GM19397 (cell line): ENCODE data around the gene WIPI1.

Source experiments
- ATAC-seq: cut with Tn5 transposase; IDR thresholded peaks from one replicate; pipeline ENCODE4 v1.9.1; 2021; ENCODE audit warnings: mild to moderate bottlenecking, moderate library complexity; ENCODE audit not compliant: unreplicated experiment

The WIPI1 gene

DNA sequence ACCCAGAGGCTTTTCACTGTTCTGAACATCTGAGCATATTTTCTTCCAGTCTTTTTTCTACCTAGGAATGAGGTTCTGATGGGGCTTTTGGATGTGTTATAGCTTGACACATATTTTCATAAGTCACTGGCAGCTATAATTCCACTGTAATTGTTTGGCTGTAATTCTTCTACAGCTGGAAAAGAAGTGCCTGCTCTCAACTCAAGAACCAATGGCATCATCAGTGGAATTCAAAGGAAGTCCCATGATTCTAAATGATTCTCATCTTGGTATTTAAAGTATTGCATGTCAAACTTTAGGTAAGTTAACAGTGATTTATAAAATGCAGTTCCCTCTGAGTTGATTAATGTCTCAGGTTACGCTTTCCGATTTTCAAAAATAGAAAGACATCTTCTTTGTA lies 16.8 kb downstream of the WIPI1 start:
- no peak for ATAC-seq

DNA sequence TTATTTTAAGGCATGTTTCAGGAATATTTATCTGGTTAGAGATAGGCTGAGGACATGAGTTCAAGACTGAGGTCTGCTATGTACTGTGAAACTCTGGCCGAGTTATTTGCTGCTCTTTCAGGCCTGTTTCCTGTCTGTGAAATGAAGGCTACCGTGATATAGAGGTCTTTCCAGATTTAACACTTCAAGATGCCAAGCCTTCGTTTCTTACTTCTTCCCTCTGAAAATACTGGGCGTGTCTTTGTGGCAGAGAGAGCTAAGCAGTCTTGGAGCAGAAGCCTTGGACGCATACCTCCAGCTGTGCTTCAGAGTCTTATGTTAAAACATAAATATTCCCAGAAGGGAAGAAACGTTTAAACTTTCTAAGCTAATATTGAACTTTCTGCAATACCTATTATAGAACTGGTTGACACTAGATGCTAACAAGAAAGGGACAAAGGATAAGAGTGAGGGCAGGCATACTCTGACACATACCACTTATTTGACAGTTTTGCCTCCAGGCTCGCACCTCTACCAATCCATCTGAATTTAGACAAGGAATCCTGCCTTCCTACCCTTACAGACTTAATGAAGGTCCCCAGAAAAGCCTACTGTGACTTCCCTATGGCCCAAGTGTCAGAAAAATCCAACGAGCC lies 17.5 kb downstream of the WIPI1 start:
- ATAC-seq = no peak

DNA sequence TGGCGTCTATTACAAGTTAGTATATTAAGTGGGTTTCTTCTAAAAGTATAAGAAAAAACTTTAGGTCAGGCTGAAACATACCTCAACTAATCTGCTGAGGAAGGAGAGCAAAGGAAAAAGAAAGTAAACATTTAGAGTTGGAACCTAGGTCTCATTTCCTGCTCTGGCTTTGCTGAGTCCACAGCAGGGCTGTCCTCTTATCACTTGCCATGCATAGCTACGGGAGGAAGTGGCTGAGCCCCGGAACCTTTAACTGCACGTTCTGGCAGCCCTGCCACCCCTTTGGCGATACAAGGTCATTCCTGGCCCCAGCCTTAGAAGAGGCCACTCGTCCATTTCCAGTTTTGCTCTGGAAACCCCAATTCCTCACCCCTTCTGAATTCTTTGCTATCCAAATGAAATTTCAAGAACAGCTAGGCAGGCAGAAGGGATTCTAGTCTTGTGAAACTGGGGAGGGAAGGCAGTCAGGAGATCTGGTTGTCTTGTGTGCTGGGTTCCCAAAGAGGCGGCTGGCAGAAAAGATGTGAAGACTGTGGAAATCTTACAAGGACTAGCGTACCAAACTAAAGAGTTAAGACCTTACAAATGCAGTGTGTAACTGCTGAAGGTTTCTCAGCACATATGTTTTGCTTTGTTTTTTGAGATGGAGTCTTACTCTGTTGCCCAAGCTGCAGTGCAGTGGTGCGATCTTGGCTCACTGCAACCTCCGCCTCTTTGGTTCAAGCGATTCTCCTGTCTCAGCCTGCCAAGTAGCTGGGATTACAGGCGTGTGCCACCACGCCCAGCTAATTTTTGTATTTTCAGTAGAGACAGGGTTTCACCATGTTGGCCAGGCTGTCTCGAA lies 19.1 kb downstream of the WIPI1 start:
- peak; percentile 74 for ATAC-seq

DNA sequence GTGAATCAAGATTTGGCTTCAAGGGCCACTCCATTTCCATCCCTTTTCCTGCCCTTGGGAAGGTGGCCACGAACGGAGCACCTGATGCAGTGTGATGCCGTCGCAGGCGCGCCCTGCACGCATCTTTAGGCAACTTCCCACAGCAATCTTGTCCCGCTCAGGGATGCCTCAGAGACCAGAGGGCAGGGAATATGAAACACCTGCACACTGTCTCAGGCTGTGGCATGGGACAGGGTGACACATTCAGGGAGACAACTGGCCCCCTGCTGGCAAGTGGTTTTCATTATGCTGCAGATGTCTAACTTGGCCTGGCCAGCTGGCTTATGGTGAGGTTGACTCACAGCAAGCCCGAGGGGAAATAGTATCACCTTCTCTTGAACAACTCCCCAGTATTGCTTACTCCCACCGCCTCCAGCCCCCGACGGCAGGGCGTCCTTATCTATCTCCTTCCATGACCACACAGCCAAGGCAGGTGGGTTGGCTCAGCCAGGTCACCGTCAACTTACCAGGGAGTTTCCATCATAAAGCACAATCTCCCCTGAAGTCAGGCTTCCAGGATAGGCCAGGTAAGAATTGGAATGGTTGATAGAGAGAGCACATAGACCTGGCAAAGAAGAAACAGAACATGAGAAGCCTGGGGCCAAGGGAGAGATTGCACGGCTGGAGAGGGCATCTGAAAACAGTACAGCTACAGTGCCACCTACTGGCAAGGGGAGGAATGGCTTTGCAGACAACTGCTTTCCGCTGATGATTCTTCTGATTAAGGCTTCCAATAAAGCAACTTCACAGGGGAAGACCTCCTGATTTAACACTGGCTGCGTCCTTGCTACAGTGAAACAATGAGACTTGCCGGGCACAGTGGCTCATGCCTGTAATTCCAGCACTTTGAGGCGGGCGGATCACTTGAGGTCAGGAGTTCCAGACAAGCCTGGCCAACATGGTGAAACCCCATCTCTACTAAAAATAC lies 21.1 kb downstream of the WIPI1 start:
- peak; percentile 52 for ATAC-seq

DNA sequence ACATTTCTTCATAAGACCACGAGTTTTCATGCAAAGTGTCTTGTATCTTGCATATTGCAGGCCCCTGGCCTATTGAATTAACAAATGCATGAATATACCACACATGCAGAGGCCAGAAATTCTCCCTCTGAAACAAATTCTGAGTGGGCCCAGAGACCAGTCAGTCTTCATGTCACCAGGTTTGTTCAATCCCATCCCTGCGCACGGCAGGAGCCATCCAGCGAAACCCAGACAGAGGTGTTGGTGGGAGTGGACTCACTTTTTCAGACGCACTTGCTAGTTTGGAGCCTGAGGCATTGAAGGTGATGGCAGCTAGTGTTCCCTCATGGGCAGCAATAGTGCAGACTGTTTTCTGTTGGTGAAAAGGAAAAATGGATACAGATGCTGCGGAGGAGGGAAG lies 21.9 kb downstream of the WIPI1 start:
- no peak for ATAC-seq

DNA sequence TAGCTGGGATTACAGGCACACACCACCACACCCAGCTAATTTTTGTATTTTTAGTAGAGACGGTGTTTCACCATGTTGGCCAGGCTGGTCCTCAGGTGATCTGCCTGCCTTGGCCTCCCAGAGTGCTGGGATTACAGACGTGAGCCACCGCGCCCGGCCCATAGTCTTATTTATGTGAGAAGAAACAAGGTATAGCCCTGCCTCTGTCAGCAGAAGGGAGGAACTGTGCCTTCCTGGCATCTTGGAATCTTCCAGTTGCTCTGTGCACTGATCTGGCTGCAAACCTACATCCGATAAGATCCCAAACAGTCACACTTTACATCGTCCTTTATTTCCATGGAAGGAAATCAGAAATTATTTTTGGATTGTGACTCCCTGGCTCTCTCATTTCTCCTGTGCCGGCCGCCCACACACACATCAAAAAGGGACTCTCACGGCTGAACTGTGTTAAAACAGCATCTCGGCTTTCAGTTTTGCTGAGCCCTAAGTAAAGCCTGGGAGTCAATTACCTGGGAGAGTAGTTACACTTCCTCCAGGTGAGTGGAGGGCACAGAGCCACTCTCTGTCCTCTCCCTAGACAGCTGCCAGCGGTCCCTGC lies 23.3 kb downstream of the WIPI1 start:
- ATAC-seq = no peak

DNA sequence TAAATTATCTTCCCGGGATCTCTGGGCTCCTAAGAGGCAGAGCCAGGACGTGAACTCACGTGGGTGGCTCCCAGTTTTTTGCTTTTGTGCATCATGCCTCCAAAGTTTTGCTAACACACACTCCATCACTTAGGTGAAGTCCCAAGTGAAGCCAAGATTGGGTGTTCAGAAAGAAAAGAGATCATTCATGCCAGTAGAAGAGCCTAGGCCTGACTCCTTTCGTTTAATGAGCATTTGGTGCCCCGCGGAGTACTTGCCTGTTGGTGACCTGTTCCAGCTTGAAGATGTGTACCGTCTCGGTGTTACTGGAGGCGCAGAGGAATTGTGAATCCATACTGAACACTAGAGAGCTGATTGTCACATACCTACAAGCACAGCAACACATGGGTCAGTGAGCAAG lies 24.1 kb downstream of the WIPI1 start:
- no peak for ATAC-seq

DNA sequence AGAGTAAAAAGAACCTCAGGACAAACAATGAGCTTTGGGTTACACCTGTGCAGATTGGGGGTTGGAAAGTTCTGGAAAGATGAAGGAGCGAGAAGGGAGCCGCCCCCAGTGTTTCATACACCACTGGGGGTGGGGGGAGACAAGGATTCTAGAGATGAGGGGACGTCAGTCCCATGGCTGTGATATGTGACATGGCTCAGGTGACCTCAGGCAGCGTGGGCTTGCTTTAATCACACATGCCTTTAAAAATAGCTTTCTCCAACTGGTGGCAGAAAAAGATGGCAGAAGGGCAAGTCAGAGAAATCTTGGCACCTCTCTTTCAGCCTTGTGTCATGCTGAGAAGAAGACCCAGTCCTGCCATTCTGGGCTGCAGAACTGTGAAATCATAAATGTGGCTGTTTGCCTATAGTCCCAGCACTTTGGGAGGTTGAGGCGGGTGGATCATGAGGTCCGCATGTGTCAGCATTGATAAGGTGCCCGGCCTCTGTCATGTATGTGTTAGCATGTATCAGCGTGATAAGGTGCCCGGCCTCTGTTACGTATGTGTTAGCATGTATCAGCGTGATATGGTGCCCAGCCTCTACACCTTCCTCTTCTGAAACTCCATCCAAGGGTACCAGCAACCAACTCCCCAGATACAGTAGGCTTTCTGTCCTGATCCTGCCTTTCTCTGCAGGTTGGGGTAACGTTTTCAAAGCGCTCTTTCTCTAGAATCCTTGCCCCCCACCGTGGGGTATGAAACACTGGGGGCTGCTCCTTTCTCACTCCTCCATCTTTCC lies 25.0 kb downstream of the WIPI1 start:
- no peak for ATAC-seq

DNA sequence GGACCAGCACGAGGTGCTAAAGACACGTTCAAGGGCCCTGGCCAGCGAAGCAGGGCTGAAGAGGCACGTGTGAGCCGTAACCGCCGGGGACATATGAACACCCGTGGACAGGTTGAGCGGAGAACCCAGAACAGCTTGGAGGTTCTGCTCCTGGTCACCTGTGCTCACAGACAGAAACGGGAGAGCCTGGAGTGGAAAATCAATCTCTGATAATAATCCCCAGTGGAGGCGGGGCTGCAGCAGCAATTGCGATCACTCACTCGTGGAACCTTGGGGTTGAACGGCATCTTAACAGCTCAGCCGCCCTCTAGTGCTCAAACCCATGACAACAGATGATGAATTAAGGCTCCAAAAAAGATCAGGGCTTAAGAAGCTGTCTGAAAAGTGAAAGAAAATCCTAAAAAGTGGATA lies 25.6 kb downstream of the WIPI1 start:
- ATAC-seq = no peak

DNA sequence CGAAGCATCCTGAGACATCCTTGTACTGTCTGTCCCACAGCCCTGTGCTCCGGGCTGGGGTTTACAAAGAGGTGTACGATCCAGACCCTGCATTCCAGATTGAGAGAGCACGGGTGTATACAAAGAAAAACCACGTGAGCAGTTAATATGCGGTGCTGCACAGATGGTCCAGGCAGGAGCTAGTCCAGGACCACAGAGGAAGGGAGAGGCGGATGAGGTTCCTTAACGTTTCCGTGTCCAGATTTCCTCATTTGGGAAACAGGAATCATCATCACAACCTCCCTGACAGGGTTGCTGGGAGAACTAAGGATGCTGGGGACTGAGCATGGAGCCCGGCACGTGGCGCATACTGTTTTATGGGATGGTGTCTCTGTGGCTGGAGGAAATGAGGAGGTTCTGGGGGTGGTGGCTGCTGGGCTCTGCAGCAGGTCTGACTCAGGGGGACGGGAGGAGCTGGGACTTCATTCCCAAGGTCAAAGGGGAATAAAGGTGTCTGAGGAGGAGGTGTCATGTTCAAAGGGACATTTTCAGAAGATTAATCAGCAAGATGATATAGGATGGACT lies 26.2 kb downstream of the WIPI1 start:
- ATAC-seq = no peak

DNA sequence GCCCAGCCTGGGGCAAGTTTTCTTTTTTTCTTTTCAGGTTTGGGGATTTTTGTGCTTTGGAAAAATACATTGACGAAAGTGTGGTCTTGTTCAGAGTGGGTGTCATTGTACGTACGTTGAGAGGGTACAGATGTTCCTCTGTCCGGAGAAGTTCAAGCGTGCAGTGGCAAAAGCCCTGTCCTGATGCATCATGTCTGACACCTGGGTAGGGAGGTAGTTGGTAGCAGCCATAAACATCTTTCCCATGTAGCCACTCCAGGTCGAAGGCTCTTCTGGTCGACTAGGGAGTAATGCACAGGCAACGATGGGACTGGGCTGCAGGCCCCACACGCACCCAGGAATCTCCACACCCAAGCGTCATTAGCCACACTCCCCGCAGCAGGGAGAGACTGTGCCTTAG lies 27.4 kb downstream of the WIPI1 start:
- no peak for ATAC-seq

DNA sequence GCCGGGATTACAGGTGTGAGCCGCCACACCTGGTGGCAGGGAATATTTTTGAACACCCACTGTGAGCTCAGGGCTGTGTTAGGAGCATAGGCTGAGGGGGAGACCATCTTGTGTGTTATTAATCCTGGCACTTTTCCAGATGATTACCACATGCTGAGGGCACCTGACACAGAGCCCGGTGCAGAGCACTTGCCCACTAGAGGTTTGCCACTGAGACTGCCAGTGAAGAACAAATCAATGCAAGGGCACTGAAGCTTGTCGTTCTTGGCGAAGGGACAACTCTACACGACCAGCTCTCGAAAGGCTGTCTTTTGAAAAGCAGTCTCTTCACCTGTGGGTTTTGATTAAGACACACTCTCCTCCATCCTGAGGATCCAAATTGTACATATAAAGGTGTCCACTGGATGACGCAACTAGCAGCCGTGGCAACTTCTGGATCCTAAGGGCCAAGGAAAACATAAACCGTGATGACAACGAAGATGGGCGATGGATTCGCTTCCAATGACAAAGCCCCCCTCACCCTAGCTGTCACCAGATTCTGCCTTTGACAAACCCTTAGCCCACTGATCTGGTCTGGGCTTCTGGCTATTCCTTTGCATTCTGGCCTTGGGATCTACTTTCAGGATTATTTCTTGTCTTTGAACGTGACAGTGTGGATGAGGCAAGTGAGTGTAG lies 28.7 kb downstream of the WIPI1 start:
- no peak for ATAC-seq

DNA sequence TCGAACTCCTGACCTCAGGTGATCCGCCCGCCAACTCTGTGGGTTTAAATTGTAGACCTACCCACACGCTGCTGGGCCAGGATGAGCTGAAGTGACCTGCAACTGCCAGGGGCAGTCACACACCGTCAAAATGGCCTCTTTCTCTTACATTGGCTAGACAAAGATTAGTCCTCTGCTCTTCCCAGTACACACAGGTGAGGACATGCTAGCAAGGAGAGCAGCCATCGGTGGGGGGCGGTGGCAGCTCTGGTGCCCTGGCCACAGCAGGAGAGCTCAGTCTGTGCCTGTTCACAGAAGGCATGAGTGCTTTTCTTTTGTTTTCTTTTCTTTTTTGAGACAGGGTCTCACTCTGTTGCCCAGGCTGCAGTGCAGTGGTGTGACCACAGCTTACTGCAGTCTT lies 29.7 kb downstream of the WIPI1 start:
- ATAC-seq = no peak

DNA sequence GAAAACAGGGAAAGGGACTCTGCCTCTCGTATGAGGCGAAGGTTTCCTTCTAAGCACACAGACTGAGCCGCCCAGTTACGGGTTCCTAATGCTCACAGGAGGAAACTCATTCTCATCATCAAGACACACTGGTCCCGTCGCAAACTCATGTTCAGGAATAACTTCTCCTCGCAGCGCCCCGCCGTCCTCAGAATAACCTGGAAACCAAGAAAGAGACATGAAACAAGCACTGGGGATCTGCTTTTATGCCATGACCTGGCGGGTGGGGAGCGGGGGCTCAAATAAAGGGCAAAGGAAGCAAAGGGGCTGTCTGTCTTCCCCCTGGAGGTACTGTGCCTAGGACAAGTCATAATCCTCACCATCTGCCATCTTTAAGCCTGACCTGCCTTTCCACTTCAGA lies 31.3 kb downstream of the WIPI1 start:
- no peak for ATAC-seq

DNA sequence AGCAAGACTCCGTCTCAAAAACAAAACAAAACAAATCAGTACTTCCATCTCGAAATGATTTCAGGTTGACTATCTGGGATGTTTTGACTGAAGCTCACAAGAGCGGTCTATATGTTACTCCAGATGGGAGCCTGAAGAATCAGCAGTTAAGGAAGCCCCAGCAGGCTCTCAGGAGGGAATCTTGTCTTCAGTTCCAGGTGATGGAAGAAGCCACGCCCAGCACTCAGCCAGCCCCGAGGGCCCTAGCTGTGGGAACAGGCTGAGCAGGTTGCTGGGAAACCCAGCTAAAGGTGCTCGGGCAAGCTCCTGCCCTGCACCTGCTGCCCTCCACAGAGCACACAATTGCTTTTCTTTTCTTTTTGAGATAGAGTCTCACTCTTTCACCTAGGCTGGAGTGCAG lies 32.4 kb downstream of the WIPI1 start:
- ATAC-seq = no peak

DNA sequence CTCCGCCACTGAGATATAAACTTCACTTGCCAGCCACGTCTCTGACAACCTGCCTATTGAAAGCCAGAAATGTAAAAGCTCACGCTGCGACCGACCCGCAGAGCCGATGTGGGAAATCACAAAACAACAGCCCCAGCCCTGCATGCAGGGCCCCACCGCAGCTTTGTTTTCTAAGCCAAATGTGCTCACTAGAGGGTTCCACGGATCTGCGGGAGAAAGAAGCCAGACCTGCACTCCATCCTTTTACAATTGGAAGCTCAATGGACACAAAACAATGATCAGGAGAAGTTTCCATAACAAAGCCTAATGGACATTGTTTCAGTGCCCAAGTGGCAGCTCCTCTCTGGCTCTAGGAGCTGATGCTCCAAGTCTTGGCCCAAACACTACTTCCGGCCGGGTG lies 33.1 kb downstream of the WIPI1 start:
- no peak for ATAC-seq

DNA sequence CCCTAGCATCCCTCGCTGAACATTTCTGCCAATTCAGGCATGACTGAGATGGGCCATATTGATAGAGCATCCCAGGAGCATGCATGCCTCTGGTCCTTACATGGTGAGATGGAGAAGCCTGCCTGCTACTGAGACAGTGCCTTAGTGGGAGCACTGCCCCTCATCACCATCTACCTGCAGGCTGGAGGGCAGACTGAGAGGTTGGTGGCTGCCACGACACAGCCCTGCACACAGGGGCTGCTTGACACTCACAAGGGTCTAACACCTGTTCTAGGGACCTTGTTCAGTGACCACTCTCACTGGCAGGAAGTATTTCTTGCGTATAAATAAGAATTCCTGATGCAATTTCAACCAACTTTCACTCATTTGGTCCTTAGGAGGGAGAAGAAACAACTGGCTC lies 34.0 kb downstream of the WIPI1 start:
- no peak for ATAC-seq

DNA sequence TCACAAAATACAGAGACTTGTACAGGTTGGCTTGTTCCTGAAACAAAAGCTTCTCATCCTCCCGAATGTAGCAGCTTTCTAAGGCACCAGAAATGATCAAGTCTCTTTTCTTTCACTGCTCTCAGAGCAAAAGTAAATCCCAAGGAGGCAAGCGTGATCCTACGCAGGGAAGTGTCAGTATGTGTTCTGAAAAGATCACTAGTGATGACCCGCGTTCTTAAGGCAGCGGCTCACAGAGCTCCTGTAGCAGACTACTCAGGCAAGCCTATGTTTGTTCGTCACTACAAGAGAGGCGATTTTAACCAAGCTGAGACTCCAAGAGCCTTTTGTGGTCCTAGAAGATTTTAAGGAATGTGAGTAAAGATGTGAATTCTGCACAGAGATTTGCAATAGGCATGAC lies 34.5 kb downstream of the WIPI1 start:
- no peak for ATAC-seq

DNA sequence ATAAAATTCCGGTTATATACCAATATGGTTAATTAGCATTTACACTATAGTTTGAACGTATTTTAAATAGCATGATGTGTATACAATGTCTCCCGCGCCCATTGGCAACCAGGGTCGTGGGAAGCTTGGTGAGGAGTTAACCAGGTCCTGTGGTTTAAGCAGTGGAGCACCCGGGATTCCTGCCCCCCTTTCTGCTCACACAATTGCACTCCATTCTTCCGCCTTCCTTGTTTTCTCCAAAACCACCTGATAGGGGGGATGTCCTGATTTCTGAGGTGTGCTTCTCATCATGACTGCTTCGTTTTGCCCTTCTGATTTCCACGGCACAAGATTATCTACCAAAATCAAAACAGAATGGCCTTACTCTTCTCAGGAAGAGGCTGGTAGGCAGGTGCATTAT lies 35.8 kb downstream of the WIPI1 start:
- ATAC-seq = no peak
